ENCODE measurements around the gene NDE1.

- TF ChIP-seq CTCF (IDR thresholded peaks at IDR 0.05 in 4 of 5, conservative IDR thresholded peaks at IDR 0.05 in 1 of 5) = no peak
- TF ChIP-seq POLR2A (IDR thresholded peaks at IDR 0.05) = no peak
Observed at GRCh38 chr16:15608398-15609285, 41.4 kb upstream of the NDE1 start.

Data from gastrocnemius medialis (tissue), 4 donors.